Esophagus squamous epithelium (tissue), 5 donors: ENCODE data around the gene MYO18B. TPM values are rescaled to one million over a fixed set of nuclear protein-coding genes. Genes with fewer than 3 reads are reported as not detected.

Experiments used
- DNase-seq: peaks from one replicate; lab custom pipeline; 2025; lab: John Stamatoyannopoulos, UW
- H3K27ac ChIP-seq, 4 donors: fragments of 200-600 bp; sonication (generic); one replicate each; pipeline ENCODE4 v1.5.1; 2016 to 2019; ENCODE audit warnings: mild to moderate bottlenecking in 1 of 4
- H3K27me3 ChIP-seq, 4 donors: fragments of 200-600 bp; sonication (generic); 1 replicate in 3 of 4; 2 replicates in 1 of 4; pipeline versions ENCODE4 v1.5.1 to v1.6.0; 2017 to 2021; ENCODE audit warnings: antibody characterized with exemption in 1 of 4
- H3K36me3 ChIP-seq, 3 donors: fragments of 200-600 bp; sonication (generic); one replicate each; pipeline ENCODE4 v1.5.1; 2016 to 2019
- H3K4me1 ChIP-seq, 3 donors: fragments of 200-600 bp; sonication (generic); one replicate each; pipeline ENCODE4 v1.5.1; 2017 to 2019
- H3K4me3 ChIP-seq, 4 donors: fragments of 200-600 bp; sonication (generic); 1 replicate in 3 of 4; 2 replicates in 1 of 4; pipeline ENCODE4 v1.5.1; 2016 to 2019; ENCODE audit warnings: mild to moderate bottlenecking in 2 of 4, moderate library complexity in 1 of 4
- H3K9me3 ChIP-seq, 3 donors: fragments of 200-600 bp; sonication (generic); one replicate each; pipeline ENCODE4 v1.5.1; 2016 to 2019
- CTCF ChIP-seq, 6 experiments: fragments of 450-650 bp in 4 of 6; fragments of 200-600 bp in 2 of 6; sonication (generic) in 2 of 6; IDR thresholded peaks; one replicate each; pipeline ENCODE4 v1.5.1; 2016 to 2019; ENCODE audit warnings: antibody characterized with exemption in 6 of 6, mild to moderate bottlenecking in 4 of 6, moderate library complexity in 4 of 6
- POLR2A ChIP-seq, 4 donors: fragments of 450-650 bp; IDR thresholded peaks; one replicate each; pipeline ENCODE4 v1.6.1; 2017; ENCODE audit warnings: antibody characterized with exemption in 4 of 4, mild to moderate bottlenecking in 4 of 4, moderate library complexity in 3 of 4
- WGBS, 2 donors: methylation state at CpG; one replicate each; pipeline ENCODE4 v1.1.5; 2018; 5-methylcytosine and 5-hydroxymethylcytosine counted together
- intact Hi-C: fragments of 100-400 bp; cut with DNase I; formaldehyde crosslinking; loops from one replicate; pipeline ENCODE4 v1.15.0; 2022
- total RNA-seq, 4 donors: library from RNA; depleted of rRNA; stranded (reverse); fragments of >200 nt; gene quantifications; one replicate each; pipeline ENCODE4 v1.1.0, GENCODE V29; 2016
- donor health status: DM: yes; HTN: yes; CAD: no.

The MYO18B gene
- total RNA-seq, 4 donors from 2014 or later, result 0.06 to 2.5 (median 0.17) TPM

- Histone ChIP-seq H3K4me1 (no peaks in the 10 kb centered on the region), H3K9me3 (no peaks in the 10 kb centered on the region), H3K27me3 (no peaks in the 10 kb centered on the region), H3K4me3 (no peak overlapping the region), H3K36me3 (peaks cover 0 to 18% (median 0%) of the 10 kb centered on the region in 3 donors), H3K27ac (no peak overlapping the region)
- no peak for TF ChIP-seq CTCF (IDR thresholded peaks at IDR 0.05)
- TF ChIP-seq POLR2A (IDR thresholded peaks at IDR 0.05), result no peak
- WGBS, 2 donors, result 89 to 90% methylated on average over 7 of the region's 7 CpGs
- no peak for DNase-seq
- intact Hi-C loops, result no loop called here
Observed at GRCh38 chr22:25712661-25713400, 29.2 kb upstream of the MYO18B start.

- DNase-seq, result no peak
- Histone ChIP-seq H3K27ac (no peak overlapping the region), H3K4me1 (no peaks in the 10 kb centered on the region), H3K4me3 (no peak overlapping the region), H3K9me3 (no peaks in the 10 kb centered on the region), H3K27me3 (no peaks in the 10 kb centered on the region), H3K36me3 (peaks cover 0 to 18% (median 0%) of the 10 kb centered on the region in 3 donors)
- intact Hi-C loops, result no loop called here
- TF ChIP-seq POLR2A (IDR thresholded peaks at IDR 0.05) (no peak), CTCF (IDR thresholded peaks at IDR 0.05) (no peak)
- 91 to 98% methylated on average over 7 of the region's 7 CpGs for WGBS, 2 donors
Observed at GRCh38 chr22:25714070-25714469, 27.9 kb upstream of the MYO18B start.

GRCh38 chr22:25714739-25715138, 27.2 kb upstream of the MYO18B start:
- H3K27me3 ChIP-seq, result no peaks in the 10 kb centered on the region
- intact Hi-C loops, result no loop called here
- peaks cover 0 to 18% (median 0%) of the 10 kb centered on the region in 3 donors for H3K36me3 ChIP-seq
- H3K4me3 ChIP-seq, result no peak overlapping the region
- no peaks in the 10 kb centered on the region for H3K4me1 ChIP-seq
- no peaks in the 10 kb centered on the region for H3K9me3 ChIP-seq
- no peak overlapping the region for H3K27ac ChIP-seq
- TF ChIP-seq POLR2A (IDR thresholded peaks at IDR 0.05) (no peak), CTCF (IDR thresholded peaks at IDR 0.05) (no peak)
- WGBS, 2 donors, result 68 to 74% methylated on average over 6 of the region's 6 CpGs
- no peak for DNase-seq

GRCh38 chr22:25716637-25717036, 25.4 kb upstream of the MYO18B start:
- Histone ChIP-seq H3K36me3 (peaks cover 0 to 16% (median 0%) of the 10 kb centered on the region in 3 donors), H3K9me3 (no peaks in the 10 kb centered on the region), H3K27me3 (no peaks in the 10 kb centered on the region), H3K4me1 (no peaks in the 10 kb centered on the region), H3K27ac (no peak overlapping the region), H3K4me3 (no peak overlapping the region)
- 88 to 95% methylated on average over 8 to 9 of the region's 10 CpGs for WGBS, 2 donors
- intact Hi-C loops, result no loop called here
- DNase-seq, result no peak
- no peak for TF ChIP-seq POLR2A (IDR thresholded peaks at IDR 0.05)
- TF ChIP-seq CTCF (IDR thresholded peaks at IDR 0.05), result no peak

- H3K27me3 ChIP-seq, result no peaks in the 10 kb centered on the region
- TF ChIP-seq POLR2A (IDR thresholded peaks at IDR 0.05), result no peak
- no peak for TF ChIP-seq CTCF (IDR thresholded peaks at IDR 0.05)
- H3K36me3 ChIP-seq, result peaks cover 0 to 8% (median 0%) of the 10 kb centered on the region in 3 donors
- no peak for DNase-seq
- intact Hi-C loops, result no loop called here
- H3K4me3 ChIP-seq, result no peak overlapping the region
- 83 to 86% methylated on average over 10 of the region's 10 CpGs for WGBS, 2 donors
- H3K4me1 ChIP-seq, result no peaks in the 10 kb centered on the region
- H3K27ac ChIP-seq, result no peak overlapping the region
- no peaks in the 10 kb centered on the region for H3K9me3 ChIP-seq
Observed at GRCh38 chr22:25718135-25718840, 23.7 kb upstream of the MYO18B start.
